NCI-H2227 treated with DMSO at 0.1 percent for 48 hours (cell line): ENCODE results near the gene TMEM259.

Source experiments
- DNase-seq: peaks from one replicate; lab custom pipeline; 2025; lab: John Stamatoyannopoulos, UW

Gene TMEM259

GRCh38 chr19:1020868-1021425 lies at the start of gene TMEM259:
TMEM259 (minus strand) TSS chr19:1021123; CDS start chr19:1020996, 127 bp downstream.
- DNase-seq: peak; percentile 93

- no peak for DNase-seq
Measured at GRCh38 chr19:1070576-1070930, 49.6 kb upstream of the TMEM259 start.

- DNase-seq: no peak
Measured at GRCh38 chr19:1069009-1069779, 48.3 kb upstream of the TMEM259 start.

- DNase-seq: no peak
Measured at GRCh38 chr19:1068009-1069001, 47.4 kb upstream of the TMEM259 start.

- DNase-seq: no peak
Measured at GRCh38 chr19:1067341-1067957, 46.5 kb upstream of the TMEM259 start.

- DNase-seq: no peak
Measured at GRCh38 chr19:1066748-1067340, 45.9 kb upstream of the TMEM259 start, which contains the start of gene ARHGAP45. ARHGAP45 (plus strand) TSS chr19:1067167; CDS start chr19:1067406, 239 bp downstream.

GRCh38 chr19:1066251-1066747 lies 45.4 kb upstream of the TMEM259 start:
- DNase-seq: no peak

GRCh38 chr19:1065606-1066109 lies 44.7 kb upstream of the TMEM259 start:
- DNase-seq: no peak

GRCh38 chr19:1064661-1065605 lies 44.0 kb upstream of the TMEM259 start:
- no peak for DNase-seq

GRCh38 chr19:1063909-1064660 lies 43.2 kb upstream of the TMEM259 start:
- DNase-seq: no peak

- DNase-seq: no peak
Measured at GRCh38 chr19:1063030-1063908, 42.3 kb upstream of the TMEM259 start.

- no peak for DNase-seq
Measured at GRCh38 chr19:1062387-1063029, 41.6 kb upstream of the TMEM259 start.

- no peak for DNase-seq
Measured at GRCh38 chr19:1061987-1062386, 41.1 kb upstream of the TMEM259 start.

- no peak for DNase-seq
Measured at GRCh38 chr19:1060689-1061088, 39.8 kb upstream of the TMEM259 start.

GRCh38 chr19:1058112-1058511 lies 37.2 kb upstream of the TMEM259 start:
- DNase-seq: no peak

GRCh38 chr19:1057176-1057855 lies 36.4 kb upstream of the TMEM259 start:
- no peak for DNase-seq
